ENCODE measurements around the gene HEMK1. TPM values are rescaled to one million over a fixed set of nuclear protein-coding genes. Genes with fewer than 3 reads are reported as not detected.

Gene HEMK1
- total and polyA plus RNA-seq, 2 donors (not counting 1 experiment from before 2014, with no cell fraction given) = 34.2 to 43.0 TPM

DNA sequence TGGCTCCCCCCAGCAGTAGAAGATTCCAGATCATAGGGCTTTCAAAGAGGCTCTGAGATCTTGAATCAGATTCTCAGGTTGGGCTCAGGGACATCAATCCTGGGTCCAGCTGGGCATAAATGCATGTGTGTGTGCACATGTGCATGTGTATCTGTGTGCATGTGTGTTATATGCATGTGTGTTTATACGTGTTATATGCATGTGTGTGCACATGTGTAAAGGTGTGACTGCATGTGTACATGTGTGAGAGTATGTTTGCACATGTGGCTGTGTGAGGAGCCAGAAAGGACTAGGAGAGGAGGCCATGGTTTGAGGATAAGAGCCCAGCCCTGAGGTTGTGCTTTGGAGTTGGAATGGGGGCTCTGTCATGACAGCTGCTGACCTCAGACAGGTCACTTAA is 45.9 kb downstream of the HEMK1 start:
- Histone ChIP-seq H3K4me2 (replicated peaks; ENCODE audit: low read depth, low read length, poor library complexity, severe bottlenecking) (no peak overlapping the region), H3K9ac (ENCODE audit: low read length) (no peak overlapping the region), H2AFZ (ENCODE audit: insufficient read depth, low read depth, low read length, poor library complexity, severe bottlenecking) (no peak overlapping the region), H3K36me3 (replicated peaks in 1 of 2; ENCODE audit: control extremely low read depth in 1 of 2, control insufficient read depth in 1 of 2, extremely low read depth in 1 of 2, insufficient read depth in 2 of 2, low read length in 1 of 2) (no peaks in the 10 kb centered on the region), H3K27me3 (replicated peaks in 1 of 4; ENCODE audit: control extremely low read depth in 1 of 4, control insufficient read depth in 3 of 4, insufficient read depth in 4 of 4, low read length in 3 of 4) (no peaks in the 10 kb centered on the region), H4K20me1 (ENCODE audit: control insufficient read depth, insufficient read depth, low read length, poor library complexity, severe bottlenecking) (no peaks in the 10 kb centered on the region), H3K27ac (ENCODE audit: low read length in 2 of 2) (no peak overlapping the region), H3K4me3 (ENCODE audit: control extremely low read depth in 1 of 5, extremely low read depth in 1 of 5, insufficient read depth in 1 of 5, low read depth in 2 of 5, low read length in 4 of 5) (no peak overlapping the region), H3K9me3 (ENCODE audit: control extremely low read depth in 1 of 3, control insufficient read depth in 2 of 3, insufficient read depth in 1 of 3, low read length in 2 of 3) (no peaks in the 10 kb centered on the region), H3K4me1 (ENCODE audit: control insufficient read depth in 2 of 2, insufficient read depth in 2 of 2, low read length in 2 of 2) (peaks cover 36 to 54% of the 10 kb centered on the region in 2 donors), H3K79me2 (ENCODE audit: control insufficient read depth, insufficient read depth, low read length) (peaks cover 22% of the 10 kb centered on the region)
- 82% methylated on average over 1 of the region's 1 CpG for WGBS (ENCODE audit: insufficient coverage)
- DNase-seq (no peak), ATAC-seq (ENCODE audit: low read depth) (no peak)
- Mint-ChIP-seq H3K4me3 (no peak overlapping the region), H3K27ac (no peak overlapping the region), H3K4me1 (peaks cover 62% of the 10 kb centered on the region), H3K9me3 (ENCODE audit: insufficient read depth) (no peaks in the 10 kb centered on the region), H3K27me3 (no peaks in the 10 kb centered on the region)
- ChIA-PET POLR2A (interaction anchor here (0.8 to 2.3 kb wide), 3 partner anchors 24 to 46 kb away, joined by 3 to 25 read pairs (median 4); partner anchors contain the start of gene HEMK1), CTCF (interaction anchor here (0.5 to 17.6 kb wide), 24 partner anchors 10 to 942 kb away, joined by 3 to 541 read pairs (median 4); partner anchors contain the start of genes C3orf18, CYB561D2, DCAF1 and HEMK1)
- TF ChIP-seq EZH2 (IDR thresholded peaks at IDR 0.05; ENCODE audit: borderline replicate concordance, insufficient read depth, low read depth, low read length, poor library complexity, severe bottlenecking) = no peak
- TF ChIP-seq, protein P1, sequence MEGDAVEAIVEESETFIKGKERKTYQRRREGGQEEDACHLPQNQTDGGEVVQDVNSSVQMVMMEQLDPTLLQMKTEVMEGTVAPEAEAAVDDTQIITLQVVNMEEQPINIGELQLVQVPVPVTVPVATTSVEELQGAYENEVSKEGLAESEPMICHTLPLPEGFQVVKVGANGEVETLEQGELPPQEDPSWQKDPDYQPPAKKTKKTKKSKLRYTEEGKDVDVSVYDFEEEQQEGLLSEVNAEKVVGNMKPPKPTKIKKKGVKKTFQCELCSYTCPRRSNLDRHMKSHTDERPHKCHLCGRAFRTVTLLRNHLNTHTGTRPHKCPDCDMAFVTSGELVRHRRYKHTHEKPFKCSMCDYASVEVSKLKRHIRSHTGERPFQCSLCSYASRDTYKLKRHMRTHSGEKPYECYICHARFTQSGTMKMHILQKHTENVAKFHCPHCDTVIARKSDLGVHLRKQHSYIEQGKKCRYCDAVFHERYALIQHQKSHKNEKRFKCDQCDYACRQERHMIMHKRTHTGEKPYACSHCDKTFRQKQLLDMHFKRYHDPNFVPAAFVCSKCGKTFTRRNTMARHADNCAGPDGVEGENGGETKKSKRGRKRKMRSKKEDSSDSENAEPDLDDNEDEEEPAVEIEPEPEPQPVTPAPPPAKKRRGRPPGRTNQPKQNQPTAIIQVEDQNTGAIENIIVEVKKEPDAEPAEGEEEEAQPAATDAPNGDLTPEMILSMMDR (IDR thresholded peaks at IDR 0.05) = no peak
- intact Hi-C loops (cut with micrococcal nuclease) = loop anchor here (10.0 kb wide), 1 partner anchor 1180 kb away; no protein-coding TSS in a partner anchor

Measured in B cell (primary cell).